Liver (tissue), 3 donors: Measurements from ENCODE around the gene NARS2.

Experiments
- EGR1 ChIP-seq, 2 donors: IDR thresholded peaks; 2 replicates each; pipeline ENCODE4 v1.6.1; 2016 to 2018; ENCODE audit warnings: antibody characterized with exemption in 2 of 2, low read depth in 2 of 2
- FOXA2 ChIP-seq: IDR thresholded peaks from 2 replicates; pipeline ENCODE4 v1.6.1; 2016; ENCODE audit warnings: antibody characterized with exemption
- YY1 ChIP-seq: IDR thresholded peaks from 2 replicates; pipeline ENCODE4 v1.6.1; 2016; ENCODE audit warnings: antibody characterized with exemption, mild to moderate bottlenecking
- TF ChIP-seq, protein P1 (sequence below): fragments of 150-350 bp; IDR thresholded peaks from 2 replicates; pipeline ENCODE4 v1.5.1; 2017; ENCODE audit warnings: improper control_type of control experiment, low read depth, low read length; ENCODE audit not compliant: missing input control
- donor health status: healthy.
- donor health status: healthy.

GRCh38 chr11:78577495-78577894 is 2.8 kb upstream of the NARS2 start:
- TF ChIP-seq EGR1 (IDR thresholded peaks at IDR 0.05; ENCODE audit: low read depth in 2 of 2) (no peak), FOXA2 (no peak), YY1 (no peak)
- TF ChIP-seq, protein P1, sequence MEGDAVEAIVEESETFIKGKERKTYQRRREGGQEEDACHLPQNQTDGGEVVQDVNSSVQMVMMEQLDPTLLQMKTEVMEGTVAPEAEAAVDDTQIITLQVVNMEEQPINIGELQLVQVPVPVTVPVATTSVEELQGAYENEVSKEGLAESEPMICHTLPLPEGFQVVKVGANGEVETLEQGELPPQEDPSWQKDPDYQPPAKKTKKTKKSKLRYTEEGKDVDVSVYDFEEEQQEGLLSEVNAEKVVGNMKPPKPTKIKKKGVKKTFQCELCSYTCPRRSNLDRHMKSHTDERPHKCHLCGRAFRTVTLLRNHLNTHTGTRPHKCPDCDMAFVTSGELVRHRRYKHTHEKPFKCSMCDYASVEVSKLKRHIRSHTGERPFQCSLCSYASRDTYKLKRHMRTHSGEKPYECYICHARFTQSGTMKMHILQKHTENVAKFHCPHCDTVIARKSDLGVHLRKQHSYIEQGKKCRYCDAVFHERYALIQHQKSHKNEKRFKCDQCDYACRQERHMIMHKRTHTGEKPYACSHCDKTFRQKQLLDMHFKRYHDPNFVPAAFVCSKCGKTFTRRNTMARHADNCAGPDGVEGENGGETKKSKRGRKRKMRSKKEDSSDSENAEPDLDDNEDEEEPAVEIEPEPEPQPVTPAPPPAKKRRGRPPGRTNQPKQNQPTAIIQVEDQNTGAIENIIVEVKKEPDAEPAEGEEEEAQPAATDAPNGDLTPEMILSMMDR = no peak
